GM19452 (cell line): ENCODE results near the gene IGLL5.
"Not testable (repeated sequence)": the region's sequence is repeated elsewhere in the genome, so short reads cannot be mapped to it uniquely, and the experiment has no call there.

Experiments
- ATAC-seq: cut with Tn5 transposase; IDR thresholded peaks from one replicate; pipeline ENCODE4 v1.9.1; 2021; ENCODE audit not compliant: unreplicated experiment

Gene IGLL5

DNA sequence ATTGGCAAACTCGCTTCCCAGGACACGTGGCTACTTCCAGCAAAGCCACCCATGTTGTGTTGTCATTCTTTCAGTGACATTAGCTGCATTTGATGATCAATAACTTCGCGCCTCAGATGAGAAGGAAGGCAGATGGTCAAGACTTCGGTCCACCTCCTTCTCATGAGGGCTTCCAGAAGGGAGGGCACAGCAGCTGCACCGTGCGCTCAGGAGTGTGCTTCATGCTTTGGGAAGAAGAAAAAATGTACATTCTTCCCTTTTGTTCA is 25.3 kb downstream of the IGLL5 start:
- no peak for ATAC-seq

GRCh38 chr22:22913989-22914388 is 26.4 kb downstream of the IGLL5 start:
- no peak for ATAC-seq

GRCh38 chr22:22914726-22915669 is 27.4 kb downstream of the IGLL5 start:
- ATAC-seq, result no peak

DNA sequence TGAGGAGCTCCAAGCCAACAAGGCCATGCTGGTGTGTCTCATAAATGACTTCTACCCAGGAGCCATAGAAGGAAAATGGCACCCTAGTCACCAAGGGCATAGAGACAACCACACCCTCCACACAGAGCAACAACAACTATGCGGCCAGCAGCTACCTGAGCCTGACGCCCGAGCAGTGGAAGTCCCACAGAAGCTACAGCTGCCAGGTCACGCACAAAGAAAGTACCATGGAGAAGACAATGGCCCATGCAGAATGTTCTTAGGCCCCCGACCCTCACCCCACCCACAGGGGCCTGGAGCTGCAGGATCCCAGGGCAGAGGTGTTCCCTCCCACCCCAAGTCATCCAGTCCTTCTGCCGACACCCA is 28.0 kb downstream of the IGLL5 start:
- no peak for ATAC-seq

GRCh38 chr22:22916215-22916951 is 28.8 kb downstream of the IGLL5 start:
- ATAC-seq, result no peak

DNA sequence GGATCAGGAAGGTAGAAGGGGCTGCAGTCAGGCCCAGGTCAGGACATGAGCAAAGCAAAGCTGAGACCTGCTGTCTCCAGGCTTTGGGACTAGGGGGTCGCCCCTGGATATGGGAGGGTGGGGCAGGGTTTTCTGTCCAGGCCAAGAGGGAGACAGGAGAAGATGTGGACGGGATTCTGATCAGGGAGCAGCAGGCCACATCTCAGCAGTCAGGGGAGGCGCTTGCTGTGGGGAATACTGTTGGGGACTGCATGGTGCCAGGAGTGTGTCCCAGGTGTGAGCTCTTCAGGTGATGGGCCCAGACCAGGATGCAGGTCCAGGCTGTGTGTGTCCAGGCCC is 29.3 kb downstream of the IGLL5 start:
- ATAC-seq, result no peak

DNA sequence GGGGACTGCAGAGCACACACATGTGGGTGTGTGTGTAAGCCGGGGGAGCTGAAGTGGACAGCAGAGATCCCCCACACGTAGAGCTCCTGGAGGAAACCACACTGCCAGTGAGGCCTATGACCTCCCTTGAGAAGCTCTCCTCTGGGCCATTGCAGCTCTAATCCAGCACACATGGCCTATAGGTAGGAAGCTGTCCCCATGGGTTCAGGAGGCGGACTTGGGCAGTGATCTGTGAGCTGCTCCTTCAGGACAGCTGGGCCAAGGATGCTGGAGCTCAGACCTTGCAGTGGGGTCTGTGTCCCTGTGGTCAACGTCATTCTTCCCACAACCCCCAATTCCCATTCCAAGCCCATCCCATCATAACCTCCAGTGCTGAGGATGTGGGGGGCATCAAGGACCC is 29.8 kb downstream of the IGLL5 start:
- ATAC-seq, result no peak

- no peak for ATAC-seq
These were observed 30.8 kb downstream of the IGLL5 start for GRCh38 chr22:22918297-22918965.

DNA sequence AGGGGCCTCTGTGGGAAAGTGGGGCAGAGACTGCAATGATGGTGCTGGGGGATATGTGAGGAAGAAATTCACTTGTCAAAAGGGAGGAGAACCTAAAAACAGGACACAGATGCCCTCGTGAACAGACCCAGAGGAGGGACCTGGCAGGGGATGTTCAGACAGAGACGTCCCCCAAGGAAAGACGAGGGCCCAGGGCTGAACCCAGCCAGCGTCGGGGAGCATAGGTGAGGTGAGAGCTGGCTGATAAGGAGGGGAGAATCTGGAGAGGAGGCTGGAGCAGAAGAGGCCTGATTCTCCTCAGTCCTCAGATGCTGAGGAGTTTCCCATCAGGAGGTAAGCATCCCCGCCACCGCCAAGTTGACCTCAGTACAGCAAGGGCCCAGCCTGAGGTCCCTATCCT is 31.4 kb downstream of the IGLL5 start:
- no peak for ATAC-seq

DNA sequence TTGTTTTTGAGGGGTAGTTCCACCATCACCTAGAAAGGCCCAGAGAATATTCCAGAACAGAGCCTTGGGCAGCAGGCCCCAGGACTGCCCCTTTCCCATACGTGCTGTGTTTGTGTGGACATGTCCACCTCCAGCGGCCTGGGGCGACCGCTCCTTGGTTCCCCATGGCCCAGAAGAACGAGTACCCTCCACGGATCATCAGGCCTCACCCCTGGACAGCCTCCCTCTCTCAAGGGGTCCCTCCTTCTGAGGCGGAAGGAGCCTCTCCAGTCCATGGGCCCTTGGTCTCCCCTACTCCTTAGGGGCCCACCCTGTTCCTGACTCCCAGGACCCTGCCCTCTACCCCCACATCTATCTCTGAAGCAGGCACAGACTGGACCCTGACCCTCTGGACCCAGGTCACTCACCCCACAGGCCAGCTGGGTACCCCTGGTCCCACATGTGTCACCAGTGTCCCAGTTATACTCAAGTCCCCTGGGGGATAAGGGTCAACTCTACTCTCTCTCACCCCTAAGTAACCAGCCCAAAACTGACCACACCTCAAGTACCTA is 32.6 kb downstream of the IGLL5 start:
- no peak for ATAC-seq

- ATAC-seq, result no peak
These were observed 33.4 kb downstream of the IGLL5 start for GRCh38 chr22:22920910-22921550.

DNA sequence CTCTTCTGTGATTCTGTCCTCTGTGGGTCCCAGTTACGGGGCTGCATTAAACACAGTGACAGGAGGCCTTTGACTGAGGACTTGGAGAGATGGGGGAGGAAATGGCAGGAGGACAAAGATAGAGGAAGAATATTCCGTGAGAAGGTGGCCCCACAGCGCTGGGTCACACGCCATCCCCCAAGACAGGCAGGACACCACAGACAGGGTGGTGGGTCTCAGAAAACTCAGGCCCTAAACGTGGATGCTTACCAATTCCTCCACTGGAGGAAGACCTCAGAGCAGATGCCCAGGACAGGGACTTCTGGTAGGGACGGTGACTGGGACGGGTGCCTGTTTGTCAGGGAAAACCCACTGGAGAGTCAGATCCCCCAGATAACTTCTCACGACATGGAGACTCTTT is 34.0 kb downstream of the IGLL5 start:
- ATAC-seq, result no peak

- ATAC-seq, result not testable (repeated sequence)
These were observed 34.7 kb downstream of the IGLL5 start for GRCh38 chr22:22922092-22922953.

DNA sequence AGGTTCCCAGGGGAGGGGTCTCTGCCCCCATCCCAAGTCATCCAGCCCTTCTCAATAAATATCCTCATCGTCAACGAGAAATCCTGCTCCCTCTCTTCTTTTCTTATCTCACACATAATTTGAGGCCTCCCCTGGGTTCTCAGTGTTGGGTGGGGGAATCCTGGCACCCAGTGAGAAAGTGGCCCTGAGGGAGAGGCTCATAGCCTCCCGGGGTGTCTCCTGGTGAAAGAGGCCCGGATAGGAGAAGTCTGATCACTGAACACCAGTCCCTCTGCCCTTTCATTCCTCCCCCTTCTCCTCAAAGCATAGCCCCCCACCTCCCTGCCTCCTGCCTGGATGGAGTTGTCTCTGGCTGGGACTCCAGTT is 35.3 kb downstream of the IGLL5 start:
- ATAC-seq, result no peak

DNA sequence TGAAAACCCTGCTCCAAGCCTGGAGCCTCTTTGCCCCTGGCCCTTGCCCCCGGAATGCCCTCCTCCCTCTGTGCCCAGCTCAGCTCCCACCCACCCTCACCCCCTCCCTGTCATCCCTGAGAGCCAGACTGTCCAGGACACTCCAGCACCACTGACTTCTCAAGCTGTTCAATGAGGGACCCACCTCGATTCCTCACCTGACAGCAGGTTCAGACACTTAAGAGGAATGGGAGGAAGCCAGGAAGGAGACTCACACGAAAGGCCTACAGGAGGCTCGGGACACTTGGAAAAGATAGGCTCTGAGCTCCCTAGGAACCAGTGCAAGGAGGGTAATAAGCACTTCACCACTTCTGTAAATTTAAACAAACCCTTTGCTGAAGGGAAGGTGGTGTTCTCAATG is 35.8 kb downstream of the IGLL5 start:
- ATAC-seq, result no peak

- no peak for ATAC-seq
These were observed 36.3 kb downstream of the IGLL5 start for GRCh38 chr22:22923930-22924329.

DNA sequence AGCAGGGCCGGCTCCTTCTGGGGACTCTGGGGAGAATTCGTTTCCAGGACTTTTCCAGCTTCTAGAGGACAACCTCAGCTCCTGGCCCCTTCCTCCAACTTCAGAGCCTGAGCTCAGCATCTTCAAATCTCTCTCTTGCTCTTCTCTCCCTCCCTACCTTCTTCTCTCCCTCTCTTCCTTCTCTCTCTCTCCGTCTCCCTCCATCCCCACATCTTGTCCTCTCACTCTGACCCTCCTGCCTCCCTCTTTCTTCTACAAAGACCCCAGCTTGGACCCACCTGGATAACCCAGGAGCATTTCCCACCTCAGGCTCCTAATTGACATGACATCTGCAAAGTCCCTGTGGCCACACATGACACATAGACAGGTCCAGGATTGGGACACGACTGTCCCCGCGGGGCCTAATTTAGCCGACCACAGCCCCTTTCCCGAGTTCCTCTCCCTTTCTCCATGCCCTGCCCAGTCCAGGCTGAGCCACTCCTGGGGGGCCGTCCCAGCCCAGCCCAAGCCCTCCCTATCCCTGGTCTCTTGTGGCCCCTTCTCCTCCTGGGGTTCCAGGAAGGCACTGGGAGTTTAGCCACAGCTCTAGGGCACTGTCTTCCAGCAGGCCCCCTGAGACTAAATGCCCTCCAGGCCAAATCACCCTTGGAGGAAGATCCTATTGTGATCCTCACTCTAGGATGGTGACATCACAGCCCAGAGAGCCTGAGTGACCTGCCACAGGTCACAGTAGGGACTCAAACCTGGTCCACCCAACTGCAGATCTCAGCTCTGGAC is 36.9 kb downstream of the IGLL5 start:
- ATAC-seq, result no peak

GRCh38 chr22:22925146-22925804 is 37.7 kb downstream of the IGLL5 start:
- ATAC-seq, result no peak

DNA sequence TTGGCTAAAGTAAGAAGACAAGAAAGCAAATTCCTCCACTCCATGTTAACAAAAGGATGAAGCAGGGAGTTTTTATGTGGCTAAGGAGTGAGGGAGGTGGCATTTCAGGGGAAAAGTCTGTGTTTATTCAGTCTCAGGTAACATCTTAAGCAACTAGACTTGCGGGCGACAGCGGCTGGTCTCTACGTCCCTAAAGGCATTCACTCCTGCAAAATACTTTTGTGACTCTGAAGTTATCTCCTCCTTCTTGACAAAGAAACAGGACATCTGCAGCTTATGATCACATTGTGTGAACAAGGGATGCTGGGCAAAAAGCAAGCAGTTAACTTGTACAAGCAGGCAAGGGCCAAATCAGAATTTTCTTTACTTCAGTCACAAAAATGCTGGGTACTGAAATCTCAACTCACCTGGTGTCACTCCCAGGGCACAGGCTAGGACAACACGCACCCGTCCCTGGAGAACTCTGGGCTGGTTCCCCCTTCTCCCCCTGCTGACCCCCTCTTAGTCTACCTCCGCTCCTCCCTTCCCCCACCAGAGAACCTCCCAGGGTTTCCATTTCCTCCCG is 38.3 kb downstream of the IGLL5 start:
- no peak for ATAC-seq
